GM18867 (cell line): ENCODE data around the gene ISOC1.

Source experiments
- ATAC-seq: cut with Tn5 transposase; IDR thresholded peaks from one replicate; pipeline ENCODE4 v1.9.1; 2021; ENCODE audit warnings: mild to moderate bottlenecking, moderate library complexity; ENCODE audit not compliant: unreplicated experiment

Gene ISOC1

DNA sequence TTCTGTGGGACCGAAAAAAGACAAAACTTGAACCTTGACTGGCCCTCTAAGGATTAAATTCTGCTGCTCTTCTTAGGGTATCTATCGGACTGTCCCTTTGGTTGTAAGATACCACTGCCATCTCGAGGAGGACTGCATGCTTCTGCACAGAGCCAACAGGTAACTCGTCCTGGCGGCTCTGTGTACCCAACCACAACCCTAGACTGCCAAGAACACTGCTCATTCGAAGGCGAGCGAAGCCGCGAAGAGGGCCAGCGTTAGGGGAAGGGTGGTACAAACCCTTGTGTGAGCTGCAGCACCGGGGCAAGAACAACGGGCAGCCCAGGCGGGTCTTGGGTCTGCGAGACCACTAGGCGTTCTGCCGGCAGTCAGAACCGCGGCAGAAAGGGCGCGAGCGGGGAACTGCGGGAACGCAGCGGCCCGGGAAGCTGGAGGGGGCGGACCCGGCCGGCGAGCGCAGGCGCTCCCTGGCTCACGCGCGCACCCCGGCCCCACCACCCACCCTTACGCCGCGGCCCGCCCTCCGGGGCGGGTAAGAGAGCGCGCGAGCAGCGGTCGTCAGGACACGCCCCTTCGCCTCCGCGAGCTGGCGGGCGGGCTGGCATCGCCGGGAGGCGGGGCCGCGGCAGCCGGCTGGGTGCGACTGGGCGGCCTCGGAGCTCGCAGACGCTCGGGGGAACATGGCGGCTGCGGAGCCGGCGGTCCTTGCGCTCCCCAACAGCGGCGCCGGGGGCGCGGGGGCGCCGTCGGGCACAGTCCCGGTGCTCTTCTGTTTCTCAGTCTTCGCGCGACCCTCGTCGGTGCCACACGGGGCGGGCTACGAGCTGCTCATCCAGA, at the start of gene ISOC1:
Gene ISOC1, plus strand, starts transcription at position 663 of the 837 bp plus-strand sequence. Its CDS starts 18 bp downstream, at position 681.
- peak; percentile 88 for ATAC-seq

DNA sequence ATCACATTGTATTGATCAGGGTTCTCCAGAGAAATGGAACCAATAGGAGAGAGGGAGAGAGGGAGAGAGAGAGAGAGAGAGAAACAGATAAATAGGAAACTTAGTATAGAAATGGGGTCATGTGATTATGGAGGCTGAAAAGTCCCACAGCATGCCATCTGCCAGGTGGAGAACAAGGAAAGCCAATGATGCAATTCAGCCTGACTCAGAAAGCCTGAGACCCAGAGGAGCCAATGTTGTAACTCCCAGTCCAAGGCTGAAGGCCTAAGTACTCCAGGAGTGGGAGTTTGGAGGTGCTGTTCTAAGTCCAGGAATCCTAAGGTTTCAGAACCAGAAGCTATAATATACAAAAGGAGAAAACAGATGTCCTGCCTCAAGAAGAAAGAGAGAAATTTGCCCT, 48.4 kb upstream of the ISOC1 start:
- no peak for ATAC-seq

DNA sequence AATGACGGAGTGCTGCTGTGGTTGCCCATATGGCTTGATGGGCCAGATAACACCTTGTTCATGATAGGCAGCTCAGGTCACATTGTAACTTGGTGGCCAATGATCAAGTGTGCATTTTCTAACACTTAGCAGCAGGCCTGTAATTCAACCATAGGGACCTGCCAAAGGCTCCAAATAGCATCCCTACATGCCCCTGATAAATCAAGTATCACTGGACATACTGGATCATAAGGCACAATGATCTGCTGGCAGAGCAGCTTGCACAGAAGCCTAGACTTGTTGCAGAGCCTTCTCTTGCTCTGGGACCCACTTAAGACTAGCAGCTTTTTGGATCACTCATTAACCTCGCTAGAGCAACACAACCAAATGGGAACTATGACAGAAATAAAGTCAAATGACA, 46.0 kb upstream of the ISOC1 start:
- ATAC-seq = no peak

DNA sequence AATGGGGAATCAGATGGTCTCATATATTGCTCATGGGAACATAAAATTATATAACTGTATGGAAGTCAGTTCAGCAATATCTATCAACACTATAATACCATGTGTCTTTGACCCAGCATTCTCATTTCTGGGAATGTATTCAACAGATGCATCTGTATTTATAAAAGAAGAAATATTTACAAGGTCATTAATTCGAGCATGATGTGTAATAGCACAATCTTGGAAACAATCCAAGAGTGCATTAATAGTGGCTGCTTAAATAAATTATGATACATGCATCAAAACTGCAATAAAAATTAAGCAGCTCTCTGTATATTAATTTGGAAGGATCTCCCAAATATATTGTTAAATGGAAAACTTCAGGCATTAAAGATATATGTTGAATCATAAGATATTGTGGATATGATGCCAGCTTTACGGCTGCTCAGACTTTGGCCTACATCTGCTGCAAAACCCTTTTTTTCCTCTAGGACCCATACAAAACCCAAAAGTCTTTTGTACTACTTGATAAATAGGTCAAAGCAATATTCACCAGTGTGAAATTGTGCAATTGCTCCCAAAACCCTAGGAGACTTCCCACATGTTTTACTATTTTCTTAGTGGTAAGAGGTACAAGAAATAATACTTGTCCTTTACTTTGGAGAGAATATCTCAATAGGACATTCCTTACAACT, 45.3 kb upstream of the ISOC1 start:
- ATAC-seq = no peak

- ATAC-seq = no peak
Observed at GRCh38 chr5:129051283-129051682, 43.3 kb upstream of the ISOC1 start.

DNA sequence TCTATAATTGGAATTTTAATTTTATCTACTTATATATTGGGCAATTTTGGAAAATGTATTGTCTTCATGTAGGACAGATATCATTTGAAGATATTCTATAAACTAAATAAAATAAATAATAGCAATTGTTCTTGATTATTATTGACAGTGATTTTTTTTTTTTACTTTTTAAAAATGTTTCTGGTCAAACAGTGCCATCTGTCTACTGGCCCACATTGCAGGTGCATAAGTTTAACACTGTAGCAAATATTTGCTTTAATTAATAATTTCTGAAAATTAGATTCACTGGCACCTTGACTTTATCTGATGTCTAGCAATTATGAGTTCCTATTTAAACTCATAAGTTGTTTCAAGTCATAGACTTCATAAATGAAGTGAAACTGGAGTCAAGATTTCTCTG, 41.1 kb upstream of the ISOC1 start:
- no peak for ATAC-seq

DNA sequence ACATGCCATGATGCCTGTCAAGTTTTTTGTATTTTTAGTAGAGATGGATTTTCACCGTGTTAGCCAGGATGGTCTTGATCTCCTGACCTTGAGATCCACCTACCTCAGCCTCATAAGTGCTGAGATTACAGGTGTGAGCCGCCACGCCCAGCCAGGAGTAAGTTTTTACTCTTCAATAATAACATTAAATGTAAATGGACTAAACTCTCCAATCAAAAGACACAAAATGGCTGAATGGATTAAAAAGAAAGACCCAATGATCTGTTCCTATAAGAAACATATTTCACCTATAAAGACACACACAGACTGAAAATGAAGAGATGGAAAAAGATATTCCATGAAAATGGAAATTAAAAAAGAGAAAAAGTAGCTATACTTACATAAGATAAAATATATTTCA, 37.2 kb upstream of the ISOC1 start:
- no peak for ATAC-seq

- no peak for ATAC-seq
Observed at GRCh38 chr5:129061849-129062248, 32.7 kb upstream of the ISOC1 start.

DNA sequence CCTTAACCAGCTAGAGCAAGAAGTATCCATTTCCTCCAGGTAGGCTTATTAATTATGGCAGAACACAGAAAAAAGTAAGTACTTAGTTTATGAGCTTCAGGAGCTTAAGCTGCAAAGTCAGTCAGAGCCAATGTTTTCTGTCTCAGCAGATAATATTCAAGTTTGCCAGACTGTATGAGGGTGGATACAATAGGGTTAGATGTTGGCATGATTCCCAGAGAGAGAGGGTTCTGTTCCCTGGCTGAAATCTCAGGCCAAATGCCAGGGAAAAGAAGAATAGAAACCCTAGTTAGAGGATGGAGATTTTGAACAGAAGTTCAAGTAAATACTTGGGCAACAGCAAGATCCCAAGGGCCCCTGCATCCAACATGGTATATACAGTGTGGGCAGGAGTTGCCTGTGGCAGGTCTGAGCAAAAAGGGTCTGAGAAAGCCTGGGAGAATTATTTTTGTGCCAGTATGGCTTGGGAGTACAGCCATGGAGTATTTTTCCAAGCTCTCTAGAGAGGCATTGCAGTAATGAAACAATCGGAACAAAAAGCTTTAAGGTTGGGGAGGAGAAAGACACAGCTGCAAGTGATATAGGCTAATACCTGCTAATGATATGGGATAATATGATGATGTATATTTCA, 31.0 kb upstream of the ISOC1 start:
- no peak for ATAC-seq

DNA sequence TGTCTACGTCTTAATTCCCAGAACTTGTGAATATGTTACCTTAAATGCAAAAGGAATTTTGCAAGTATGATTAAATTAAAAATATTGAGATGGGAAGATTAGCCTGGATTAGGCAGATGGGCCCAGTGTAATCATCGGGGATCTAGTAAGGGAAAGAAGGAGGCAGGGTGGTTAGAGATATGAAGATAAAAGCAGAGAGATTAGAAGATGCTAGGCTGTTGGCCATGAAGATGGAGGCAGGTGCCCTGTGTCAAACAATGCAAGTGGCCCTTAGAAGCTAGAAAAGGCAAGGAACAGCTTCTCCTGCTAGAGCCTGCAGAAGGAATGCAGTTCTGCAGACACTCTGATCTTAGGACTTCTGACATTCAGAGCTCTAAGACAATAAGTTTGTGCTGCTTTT, 28.8 kb upstream of the ISOC1 start:
- ATAC-seq = no peak

GRCh38 chr5:129067745-129068144, 26.8 kb upstream of the ISOC1 start:
- ATAC-seq = no peak

DNA sequence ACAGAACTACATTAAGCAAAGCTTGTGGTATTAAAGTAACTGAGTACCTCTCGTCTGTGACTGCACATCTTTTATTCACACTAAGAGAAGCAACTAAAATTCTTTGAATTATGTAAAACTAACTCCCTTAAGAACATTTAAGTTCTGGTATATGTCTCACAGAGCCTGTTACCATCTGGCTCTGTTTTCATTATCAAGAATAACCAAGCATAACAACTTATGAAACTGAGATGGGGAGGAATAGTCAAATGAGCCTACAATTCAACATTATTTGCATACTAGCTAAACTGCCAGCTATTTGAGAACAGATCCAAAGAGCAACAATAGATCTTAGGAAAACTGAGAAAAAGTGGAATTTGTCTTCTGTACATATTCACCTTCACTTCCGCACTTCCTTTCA, 25.3 kb upstream of the ISOC1 start:
- ATAC-seq = peak; percentile 92

DNA sequence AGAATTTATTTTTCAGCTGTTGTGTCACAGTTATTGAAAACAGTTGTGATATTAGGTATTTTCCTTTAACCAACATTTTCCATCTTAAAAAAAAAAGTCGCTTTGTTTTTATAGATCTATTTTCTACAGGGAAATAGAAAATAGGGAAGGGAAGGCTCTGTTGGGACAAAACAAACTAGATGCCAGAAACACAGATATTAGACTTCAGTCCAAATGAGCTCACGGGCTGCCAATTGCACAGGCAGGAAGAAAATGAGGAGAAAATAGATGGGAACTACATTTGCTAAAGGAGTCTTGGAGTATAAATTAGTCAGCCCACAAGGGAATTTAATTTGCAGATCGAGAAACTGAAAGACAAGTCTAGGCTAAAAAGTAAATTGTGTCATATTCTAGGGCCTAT, 21.4 kb upstream of the ISOC1 start:
- no peak for ATAC-seq

- ATAC-seq = no peak
Observed at GRCh38 chr5:129074903-129075302, 19.6 kb upstream of the ISOC1 start.

DNA sequence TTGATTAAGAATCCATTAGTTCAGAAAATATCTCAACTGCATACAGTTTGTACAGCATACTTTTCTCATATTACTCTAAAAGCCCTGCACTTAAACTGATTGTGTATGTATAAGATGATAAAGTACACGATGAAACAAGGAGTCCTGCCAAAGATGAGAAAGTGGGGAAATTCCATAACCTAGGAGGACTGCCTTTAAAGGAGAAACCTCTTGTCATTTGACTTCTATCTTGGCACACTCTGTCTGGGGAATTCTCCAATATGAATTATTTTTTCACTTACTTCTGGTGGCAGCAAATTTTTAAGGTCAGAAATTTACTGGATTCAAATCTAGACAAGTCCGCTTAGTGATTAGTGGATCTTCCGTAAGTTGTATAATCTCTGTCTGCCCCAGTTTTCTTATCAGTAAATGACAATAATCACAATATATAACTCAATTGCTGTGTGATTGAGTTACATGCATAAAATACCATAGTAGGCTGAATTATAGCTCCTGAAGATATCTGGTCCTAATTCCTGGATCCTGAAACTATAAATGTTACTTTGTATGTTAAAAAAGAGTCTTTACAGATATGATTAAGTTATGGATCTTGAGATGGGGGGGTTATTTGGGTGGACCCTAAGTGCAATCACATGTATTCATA, 17.0 kb upstream of the ISOC1 start:
- ATAC-seq = no peak

DNA sequence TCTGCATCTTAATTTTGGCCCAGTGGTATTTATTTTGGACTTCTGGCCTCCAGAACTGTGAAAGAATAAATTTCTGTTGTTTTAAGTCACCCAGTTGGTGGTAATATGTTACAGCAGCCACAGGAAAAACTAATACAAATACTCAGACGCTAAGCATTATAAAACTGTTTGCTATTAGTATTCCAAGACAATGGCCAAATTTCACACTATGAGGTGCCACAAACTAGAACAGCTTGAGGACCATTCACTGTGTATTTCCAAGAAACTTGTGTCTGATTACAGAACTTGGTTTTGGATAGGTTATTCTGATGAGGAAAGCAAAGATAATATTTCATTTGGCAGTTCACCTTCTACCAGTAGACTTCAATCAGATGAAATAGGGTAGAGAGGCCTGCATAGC, 16.3 kb upstream of the ISOC1 start:
- ATAC-seq = no peak

GRCh38 chr5:129078660-129079059, 15.9 kb upstream of the ISOC1 start:
- no peak for ATAC-seq

- ATAC-seq = no peak
Observed at GRCh38 chr5:129079496-129079895, 15.1 kb upstream of the ISOC1 start.

GRCh38 chr5:129080766-129081165, 13.8 kb upstream of the ISOC1 start:
- ATAC-seq = no peak

- no peak for ATAC-seq
Observed at GRCh38 chr5:129082225-129083136, 12.1 kb upstream of the ISOC1 start.
